Stimulated activated CD8-positive, alpha-beta memory T cell treated with anti-CD3 and anti-CD28 coated beads, Interleukin-2, amount 100 ng/mL, for 1 hour (primary cell): Measurements from ENCODE around the gene RGL4.

Experiments
- DNase-seq, 2 donors: peaks; one replicate each; pipeline ENCODE4 v3.0.0-alpha.2; 2020; ENCODE audit warnings: low read depth in 2 of 2

The RGL4 gene

DNA sequence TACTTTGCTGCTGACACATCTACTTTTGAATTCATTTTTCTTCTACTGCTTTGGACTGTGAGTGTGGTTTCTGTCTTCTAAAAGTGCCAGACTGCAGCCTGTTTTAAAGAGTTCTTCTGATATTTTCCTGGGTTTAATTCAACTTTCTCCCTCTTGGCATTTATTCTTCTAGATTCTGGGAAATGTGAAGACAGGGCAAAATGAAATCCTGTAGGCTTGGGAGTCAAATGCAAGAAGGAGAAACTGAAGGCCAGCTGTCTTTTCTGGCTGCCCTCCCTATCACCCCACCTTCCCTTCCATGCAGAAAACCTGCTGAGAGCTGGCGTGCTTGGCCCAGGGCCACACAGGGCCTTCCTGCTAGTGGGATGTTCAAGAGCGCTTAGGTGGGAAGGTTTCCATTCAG is 52.5 kb downstream of the RGL4 start:
- no peak for DNase-seq

DNA sequence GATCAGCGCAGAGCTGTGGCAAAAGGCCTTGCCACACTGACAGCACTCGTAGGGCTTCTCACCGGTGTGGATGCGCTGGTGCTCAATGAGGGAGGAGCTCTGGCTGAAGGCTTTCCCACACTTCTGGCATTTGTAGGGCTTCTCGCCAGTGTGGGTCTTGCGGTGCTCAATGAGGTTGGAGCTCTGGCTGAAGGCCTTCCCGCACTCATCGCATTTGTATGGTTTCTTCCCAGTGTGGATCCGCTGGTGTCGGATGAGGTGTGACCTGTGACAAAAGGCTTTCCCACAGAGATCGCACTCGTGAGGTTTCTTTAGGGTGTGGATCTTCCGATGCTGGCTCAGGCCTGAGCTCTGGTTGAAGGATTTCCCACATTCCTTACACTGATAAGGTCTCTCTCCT is 53.2 kb downstream of the RGL4 start:
- no peak for DNase-seq

DNA sequence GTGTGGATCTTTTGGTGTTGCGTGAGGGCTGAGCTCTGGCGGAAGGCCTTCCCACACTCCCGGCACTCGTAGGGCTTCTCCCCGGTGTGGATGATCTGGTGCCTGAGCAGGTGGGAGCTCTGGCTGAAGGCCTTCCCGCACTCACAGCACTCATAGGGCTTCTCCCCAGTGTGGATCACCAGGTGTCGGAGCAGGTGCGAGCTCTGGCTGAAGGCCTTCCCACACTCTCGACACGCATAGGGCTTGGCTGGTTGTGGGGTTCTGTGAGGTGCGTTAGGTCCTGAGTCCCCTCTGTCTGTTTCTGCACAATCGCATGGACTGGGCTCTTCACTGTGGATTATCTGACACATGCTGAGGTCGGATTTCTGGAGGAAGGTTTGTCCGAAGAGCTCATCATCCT is 53.7 kb downstream of the RGL4 start:
- DNase-seq, result no peak

DNA sequence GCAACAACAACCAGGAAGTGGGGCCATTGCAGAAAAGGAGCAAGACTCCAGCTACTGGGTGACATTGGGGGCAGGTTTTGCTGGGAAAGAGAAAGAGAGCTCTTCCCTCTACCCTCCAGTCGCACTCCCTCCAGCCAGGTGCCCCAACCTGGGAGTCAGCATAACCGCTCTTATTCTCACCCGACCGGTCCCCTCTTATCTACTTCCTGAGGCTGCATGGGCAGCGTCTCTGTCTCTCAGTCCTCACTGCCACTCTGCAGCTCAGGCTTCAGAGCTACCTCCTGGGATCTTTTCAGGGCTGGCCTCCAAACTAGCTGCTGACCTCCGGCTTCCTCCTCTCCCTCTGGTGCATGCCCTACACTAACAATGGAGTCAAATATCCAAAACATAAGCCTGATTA is 55.0 kb downstream of the RGL4 start:
- no peak for DNase-seq
